WI38 (cell line): ENCODE data around the gene CCDC142.
A peak's percentile ranks its signal among the peaks of the same experiment; 100 is the strongest.
"Not testable (repeated sequence)": the region's sequence is repeated elsewhere in the genome, so short reads cannot be mapped to it uniquely, and the experiment has no call there.

ENCODE experiments used
- H3K4me3 ChIP-seq: 2 replicates; pipeline ENCODE4 v1.5.1; 2011; ENCODE audit warnings: low read depth, mild to moderate bottlenecking, control low read depth, low read length
- TF ChIP-seq, protein P1 (sequence below): IDR thresholded peaks from 2 replicates; pipeline ENCODE4 v1.5.1; 2012; ENCODE audit warnings: low read depth, mild to moderate bottlenecking, control low read depth, low read length

CCDC142 gene

DNA sequence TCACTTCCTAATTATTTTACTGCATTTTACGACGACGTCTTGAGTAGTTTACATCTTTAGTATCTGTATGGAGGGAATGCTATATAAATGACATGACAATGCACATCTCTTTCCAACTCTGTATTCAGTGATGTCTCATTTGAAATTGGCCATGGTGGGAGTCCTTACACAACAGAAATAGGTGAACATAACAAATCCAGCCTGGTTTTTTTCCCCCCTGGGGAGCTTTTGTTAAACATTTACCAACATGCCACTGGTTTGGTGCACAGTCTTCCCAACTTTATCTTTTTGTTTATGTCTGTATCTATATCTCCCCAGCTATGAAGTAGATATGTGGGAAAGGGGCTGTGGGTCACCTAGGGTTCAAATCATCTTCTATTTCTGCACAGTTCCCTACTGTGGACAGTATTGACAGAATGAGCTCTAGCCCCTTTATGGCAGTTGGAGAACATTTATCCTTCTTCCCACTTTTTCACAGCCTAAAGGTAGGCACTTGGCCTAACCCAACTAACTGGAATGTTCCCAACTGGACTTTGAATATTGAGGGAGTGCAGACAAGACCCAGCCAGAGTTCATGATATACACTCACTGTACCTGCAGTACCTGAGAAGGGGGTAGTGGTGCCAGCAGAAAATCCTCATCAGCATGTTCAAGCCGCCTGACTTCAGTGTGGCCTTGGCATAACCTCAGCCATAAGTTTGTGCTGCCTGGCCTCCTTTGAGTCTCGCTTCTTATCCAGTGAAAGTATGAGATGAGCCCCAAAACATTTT lies 35.4 kb downstream of the CCDC142 start:
- H3K4me3 ChIP-seq: no peak overlapping the region
- TF ChIP-seq, protein P1, sequence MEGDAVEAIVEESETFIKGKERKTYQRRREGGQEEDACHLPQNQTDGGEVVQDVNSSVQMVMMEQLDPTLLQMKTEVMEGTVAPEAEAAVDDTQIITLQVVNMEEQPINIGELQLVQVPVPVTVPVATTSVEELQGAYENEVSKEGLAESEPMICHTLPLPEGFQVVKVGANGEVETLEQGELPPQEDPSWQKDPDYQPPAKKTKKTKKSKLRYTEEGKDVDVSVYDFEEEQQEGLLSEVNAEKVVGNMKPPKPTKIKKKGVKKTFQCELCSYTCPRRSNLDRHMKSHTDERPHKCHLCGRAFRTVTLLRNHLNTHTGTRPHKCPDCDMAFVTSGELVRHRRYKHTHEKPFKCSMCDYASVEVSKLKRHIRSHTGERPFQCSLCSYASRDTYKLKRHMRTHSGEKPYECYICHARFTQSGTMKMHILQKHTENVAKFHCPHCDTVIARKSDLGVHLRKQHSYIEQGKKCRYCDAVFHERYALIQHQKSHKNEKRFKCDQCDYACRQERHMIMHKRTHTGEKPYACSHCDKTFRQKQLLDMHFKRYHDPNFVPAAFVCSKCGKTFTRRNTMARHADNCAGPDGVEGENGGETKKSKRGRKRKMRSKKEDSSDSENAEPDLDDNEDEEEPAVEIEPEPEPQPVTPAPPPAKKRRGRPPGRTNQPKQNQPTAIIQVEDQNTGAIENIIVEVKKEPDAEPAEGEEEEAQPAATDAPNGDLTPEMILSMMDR: no peak

DNA sequence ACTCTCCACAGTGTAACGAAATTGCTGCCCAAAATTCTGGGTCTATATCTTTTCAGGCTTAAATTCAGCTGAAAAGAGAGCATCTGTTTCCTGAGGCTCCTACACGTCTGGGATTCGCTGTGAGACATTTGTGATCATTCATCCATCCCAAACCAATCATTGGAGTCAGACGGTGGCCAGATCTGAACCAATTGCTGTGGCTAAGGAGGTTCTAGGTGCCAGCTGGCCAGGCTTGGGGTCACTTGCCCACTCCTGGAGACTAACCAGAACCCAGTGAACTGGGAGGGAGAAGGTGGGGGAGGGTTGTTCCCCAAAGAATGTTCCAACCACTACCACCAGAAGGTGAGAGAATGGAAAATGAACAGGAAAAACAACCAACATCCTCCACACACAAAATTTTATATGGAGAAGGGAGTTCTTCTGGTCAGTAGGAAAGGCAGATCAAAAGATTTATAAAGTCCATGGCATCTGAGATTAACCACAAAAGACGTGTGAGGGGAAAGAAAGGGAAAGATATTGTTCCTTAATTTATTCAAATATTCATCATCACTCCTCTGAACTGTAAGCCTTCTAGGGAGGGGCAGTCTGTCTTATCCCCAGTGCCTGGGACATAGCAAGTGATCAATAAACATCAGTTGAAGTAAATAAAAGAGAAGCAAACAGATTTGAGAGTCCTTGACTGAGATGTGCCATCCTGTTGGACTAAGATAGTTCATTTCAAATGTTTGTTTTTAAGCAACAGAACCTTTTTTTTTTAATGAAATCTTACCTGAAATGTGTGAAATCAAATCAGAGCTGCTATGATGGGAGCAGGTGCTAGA lies 38.1 kb downstream of the CCDC142 start:
- TF ChIP-seq, protein P1: no peak
- no peak overlapping the region for H3K4me3 ChIP-seq

DNA sequence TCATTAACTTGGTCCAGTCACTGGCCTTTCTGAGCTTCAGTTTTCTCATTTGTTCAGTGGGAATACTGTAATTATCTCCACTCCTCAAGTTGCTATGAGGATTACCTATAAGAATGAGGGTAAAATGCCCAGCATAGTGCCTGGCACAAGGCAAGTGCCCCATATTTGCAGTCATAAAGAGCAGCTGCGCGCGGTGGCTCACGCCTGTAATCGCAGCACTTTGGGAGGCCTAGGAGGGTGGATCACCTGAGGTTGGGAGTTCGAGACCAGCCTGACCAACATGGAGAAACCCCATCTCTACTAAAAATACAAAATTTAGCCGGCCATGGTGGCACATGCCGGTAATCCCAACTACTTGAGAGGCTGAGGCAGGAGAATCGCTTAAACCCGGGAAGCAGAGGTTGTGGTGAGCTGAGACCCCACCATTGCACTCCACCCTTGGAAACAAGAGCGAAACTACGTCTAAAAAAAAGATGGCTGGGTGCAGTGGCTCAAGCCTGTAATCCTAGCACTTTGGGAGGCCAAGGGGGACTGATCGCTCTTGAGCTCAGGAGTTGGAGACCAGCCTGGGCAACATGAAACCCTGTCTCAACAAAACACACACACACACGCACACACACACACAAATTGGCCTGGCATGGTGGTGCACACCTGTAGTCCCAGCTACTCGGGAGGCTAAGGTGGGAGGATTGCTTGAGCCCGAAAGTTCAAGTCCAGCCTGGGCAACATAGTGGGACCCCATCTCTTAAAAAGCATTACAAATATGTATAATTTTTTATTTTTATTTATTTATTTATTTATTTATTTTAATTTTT lies 40.1 kb downstream of the CCDC142 start:
- H3K4me3 ChIP-seq: not testable (repeated sequence)

DNA sequence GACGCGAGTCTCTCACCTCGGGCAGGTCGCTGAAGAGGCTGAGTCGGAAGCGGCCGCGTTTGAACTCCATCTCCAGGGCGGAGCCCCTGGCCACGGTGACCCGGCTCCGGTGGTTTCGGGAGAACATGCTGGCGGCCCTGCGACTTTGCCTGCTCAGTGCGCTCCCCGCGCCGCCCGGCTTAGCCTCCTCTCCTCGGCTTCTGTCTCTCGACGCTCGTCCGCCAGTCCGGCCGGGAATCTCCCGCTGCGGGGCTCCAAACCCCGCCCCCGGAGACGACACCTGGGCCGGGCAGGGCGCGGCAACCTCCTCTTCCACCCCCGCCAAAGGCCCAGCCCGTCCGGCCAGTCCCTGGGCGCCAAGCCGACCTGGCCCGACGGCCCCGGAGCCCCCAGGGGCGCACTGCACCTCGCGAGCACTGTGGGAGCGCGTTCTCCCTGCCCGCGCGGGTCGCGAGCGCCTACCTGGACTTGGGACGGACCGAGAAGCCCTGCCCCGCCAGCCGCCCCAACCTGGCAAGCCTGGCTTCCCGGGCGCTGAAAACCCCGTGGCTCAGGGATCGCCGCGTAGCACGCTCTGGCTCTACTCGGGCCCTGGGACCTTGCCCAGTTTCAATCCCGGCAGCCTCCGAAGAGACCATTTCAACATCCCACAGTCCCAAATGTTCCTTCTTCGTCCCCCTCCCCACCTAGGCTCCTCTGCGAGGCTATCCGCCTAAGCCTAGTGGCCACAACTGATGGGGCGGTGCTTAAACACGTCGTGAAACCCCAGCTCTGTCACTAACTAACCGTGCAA lies 40.9 kb downstream of the CCDC142 start, which contains the start of gene RTKN:
RTKN (minus strand) TSS at position 248 of the 793 bp plus-strand sequence; CDS start at position 127, 121 bp downstream.
- TF ChIP-seq, protein P1: no peak

DNA sequence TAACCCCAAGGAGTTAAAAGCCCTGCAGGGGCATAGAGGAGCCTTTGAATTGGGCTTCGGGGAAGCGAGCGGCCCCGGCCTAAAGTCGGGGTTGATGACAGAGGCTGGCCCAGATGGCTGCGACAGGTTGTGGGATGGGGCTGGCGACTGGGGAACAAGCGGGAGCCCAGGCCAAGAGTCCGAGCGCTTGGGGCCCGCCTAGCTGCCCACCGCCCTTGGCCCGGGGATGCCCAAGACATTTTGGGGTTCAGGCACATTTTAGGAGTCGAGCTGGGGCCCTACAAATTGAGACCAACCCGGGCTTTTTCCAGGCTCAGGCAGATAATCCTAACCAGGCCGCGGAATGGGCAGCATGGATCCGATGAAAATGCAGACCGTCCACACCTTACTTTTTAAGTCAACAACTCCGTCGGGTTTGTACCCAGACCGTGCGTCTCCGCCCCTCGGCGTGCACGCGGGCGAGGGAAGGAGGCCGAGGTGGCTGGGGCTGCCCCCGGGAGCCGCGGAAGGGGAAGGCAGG lies 41.6 kb downstream of the CCDC142 start:
- no peak overlapping the region for H3K4me3 ChIP-seq

More for the DNA sequence above, 40.9 kb downstream of the CCDC142 start, which contains the start of gene RTKN:
- peak within 1 kb of the TSS; percentile 65 for H3K4me3 ChIP-seq

DNA sequence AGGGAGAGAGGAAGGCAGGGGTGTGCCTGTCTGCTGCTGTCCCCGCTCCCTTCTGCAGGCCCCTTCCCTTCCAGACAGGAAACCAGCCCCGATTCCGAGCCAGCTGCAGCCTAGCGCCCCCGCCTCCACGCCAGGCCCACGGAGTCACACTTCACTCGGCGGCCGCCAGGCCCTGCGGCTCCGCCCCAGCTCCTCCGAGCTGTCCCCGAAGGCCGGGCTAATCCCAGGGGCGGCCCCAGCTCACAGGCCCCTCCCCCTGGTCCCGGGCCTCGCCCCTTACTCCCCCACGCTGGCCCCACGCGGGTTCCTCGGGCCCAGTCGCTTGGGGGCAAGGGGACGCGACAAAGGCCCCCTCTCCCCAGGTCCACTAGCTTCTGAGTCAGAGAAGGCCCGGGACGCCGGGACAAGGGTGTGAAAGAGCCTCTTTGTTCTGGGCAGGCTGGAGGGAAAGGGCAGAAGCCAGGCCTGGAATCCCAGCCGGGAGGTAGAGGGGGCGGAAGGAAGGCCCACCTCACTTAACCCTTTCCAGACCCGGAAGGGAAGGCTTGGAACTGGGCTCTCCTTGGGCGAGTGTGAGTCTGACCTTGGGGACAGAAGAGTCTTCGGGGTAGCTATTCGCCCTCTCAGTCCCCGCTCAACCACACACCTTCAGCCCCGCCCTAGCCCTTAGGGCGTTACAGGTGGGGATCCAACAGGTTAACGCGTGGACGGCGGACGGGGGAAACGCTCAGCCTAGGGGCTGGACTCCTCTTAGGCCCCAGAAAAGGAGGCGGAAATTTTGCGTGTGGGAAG lies 42.2 kb downstream of the CCDC142 start:
- TF ChIP-seq, protein P1: no peak
- peak overlapping the region; percentile 65 for H3K4me3 ChIP-seq

More for the DNA sequence above, 41.6 kb downstream of the CCDC142 start:
- TF ChIP-seq, protein P1: no peak
